Immature natural killer cell (primary cell): Measurements from ENCODE around the gene IL25. TPM values are rescaled to one million over a fixed set of nuclear protein-coding genes. Genes with fewer than 3 reads are reported as not detected.
"Not testable (repeated sequence)": the region's sequence is repeated elsewhere in the genome, so short reads cannot be mapped to it uniquely, and the experiment has no call there.

Experiments used
- DNase-seq, 3 donors: peaks; one replicate each; pipeline ENCODE4 v3.0.0; 2022; ENCODE audit warnings: mixed read lengths in 1 of 3
- H3K27ac Mint-ChIP-seq, 6 donors: one replicate each; pipeline ENCODE4 v1.8.0; 2020; ENCODE audit warnings: mixed read lengths in 6 of 6, mild to moderate bottlenecking in 5 of 6, inconsistent platforms in 4 of 6, moderate library complexity in 3 of 6
- H3K27me3 Mint-ChIP-seq, 3 donors: one replicate each; pipeline ENCODE4 v1.8.0; 2020 to 2021; ENCODE audit warnings: low read depth in 3 of 3, mild to moderate bottlenecking in 3 of 3, mixed read lengths in 3 of 3, moderate library complexity in 3 of 3, inconsistent platforms in 1 of 3
- H3K36me3 Mint-ChIP-seq, 3 donors: one replicate each; pipeline ENCODE4 v1.8.0; 2020; ENCODE audit warnings: mixed read lengths in 3 of 3, inconsistent platforms in 2 of 3, mild to moderate bottlenecking in 2 of 3
- H3K4me1 Mint-ChIP-seq, 2 donors: one replicate each; pipeline ENCODE4 v1.8.0; 2020; ENCODE audit warnings: inconsistent platforms in 2 of 2, mild to moderate bottlenecking in 2 of 2, mixed read lengths in 2 of 2, moderate library complexity in 1 of 2
- H3K4me3 Mint-ChIP-seq, 5 donors: one replicate each; pipeline ENCODE4 v1.8.0; 2020; ENCODE audit warnings: mild to moderate bottlenecking in 5 of 5, mixed read lengths in 5 of 5, inconsistent platforms in 3 of 5, moderate library complexity in 3 of 5
- H3K9me3 Mint-ChIP-seq, 6 donors: one replicate each; pipeline ENCODE4 v1.8.0; 2020; ENCODE audit warnings: mild to moderate bottlenecking in 6 of 6, mixed read lengths in 6 of 6, inconsistent platforms in 4 of 6, moderate library complexity in 3 of 6
- polyA plus RNA-seq, 3 donors: library from polyadenylated mRNA; unstranded; fragments of 300-500 nt; fragmentation: Illumina TruSeq; gene quantifications; one replicate each; pipeline ENCODE4 v1.2.3, GENCODE V29; 2021

IL25 gene
- polyA plus RNA-seq, 3 donors from 2014 or later: not detected

DNA sequence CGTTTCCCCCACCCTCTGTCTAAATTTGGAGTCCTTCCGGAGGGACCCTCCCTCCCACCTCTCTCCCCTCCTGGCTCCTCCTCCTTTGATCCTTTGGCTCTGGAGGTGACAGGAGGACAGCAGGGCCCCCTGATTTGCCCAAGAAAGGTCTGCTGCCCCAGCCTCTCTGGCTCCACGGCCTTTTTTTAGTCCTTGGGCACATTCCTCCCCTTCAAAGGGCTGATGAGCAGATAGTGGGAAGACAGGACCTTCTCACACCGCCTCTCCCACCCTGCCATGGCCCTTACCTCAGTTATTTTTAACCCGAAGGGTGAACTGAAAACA, 35.7 kb downstream of the IL25 start:
- H3K27me3 Mint-ChIP-seq: no peaks in the 10 kb centered on the region
- no peaks in the 10 kb centered on the region for H3K9me3 Mint-ChIP-seq
- no peak overlapping the region for H3K4me3 Mint-ChIP-seq
- H3K4me1 Mint-ChIP-seq: no peaks in the 10 kb centered on the region
- no peaks in the 10 kb centered on the region for H3K36me3 Mint-ChIP-seq
- H3K27ac Mint-ChIP-seq: no peak overlapping the region
- DNase-seq: no peak

DNA sequence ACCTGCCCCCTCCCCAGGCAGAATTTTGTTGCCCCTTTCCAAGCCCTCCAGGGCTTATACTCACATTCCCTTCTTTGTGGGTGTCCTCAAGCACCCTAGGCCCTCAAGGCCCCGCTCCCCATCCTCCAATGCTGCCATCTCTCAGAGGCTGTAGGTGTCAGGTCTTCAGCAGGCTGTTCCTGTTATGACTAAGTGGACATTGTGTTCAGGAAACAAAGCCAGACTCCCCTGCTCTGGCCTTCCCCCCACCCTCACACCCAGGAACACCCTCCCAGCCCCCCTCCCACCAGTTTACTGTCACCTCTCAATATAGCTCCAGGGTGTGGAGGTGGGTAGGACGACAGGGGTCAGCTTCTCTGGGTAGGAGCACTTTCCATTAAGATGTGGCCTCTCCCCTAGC, 36.9 kb downstream of the IL25 start:
- H3K4me3 Mint-ChIP-seq: no peak overlapping the region
- H3K9me3 Mint-ChIP-seq: no peaks in the 10 kb centered on the region
- H3K4me1 Mint-ChIP-seq: no peaks in the 10 kb centered on the region
- DNase-seq: no peak
- no peaks in the 10 kb centered on the region for H3K27me3 Mint-ChIP-seq
- H3K36me3 Mint-ChIP-seq: no peaks in the 10 kb centered on the region
- H3K27ac Mint-ChIP-seq: no peak overlapping the region

- no peak for DNase-seq
Observed at GRCh38 chr14:23409966-23410635, 37.5 kb downstream of the IL25 start.

GRCh38 chr14:23411563-23412525, 39.2 kb downstream of the IL25 start:
- H3K4me1 Mint-ChIP-seq: no peaks in the 10 kb centered on the region
- H3K27ac Mint-ChIP-seq: no peak overlapping the region
- no peaks in the 10 kb centered on the region for H3K36me3 Mint-ChIP-seq
- no peak overlapping the region for H3K4me3 Mint-ChIP-seq
- no peak for DNase-seq
- H3K9me3 Mint-ChIP-seq: no peaks in the 10 kb centered on the region
- no peaks in the 10 kb centered on the region for H3K27me3 Mint-ChIP-seq

More at GRCh38 chr14:23409966-23410635, 37.5 kb downstream of the IL25 start:
- no peaks in the 10 kb centered on the region for H3K36me3 Mint-ChIP-seq
- no peaks in the 10 kb centered on the region for H3K27me3 Mint-ChIP-seq
- H3K9me3 Mint-ChIP-seq: no peaks in the 10 kb centered on the region
- no peaks in the 10 kb centered on the region for H3K4me1 Mint-ChIP-seq
- no peak overlapping the region for H3K4me3 Mint-ChIP-seq
- no peak overlapping the region for H3K27ac Mint-ChIP-seq

- Mint-ChIP-seq H3K36me3 (no peaks in the 10 kb centered on the region), H3K4me3 (no peak overlapping the region), H3K9me3 (peaks cover 0 to 2% (median 0%) of the 10 kb centered on the region in 6 donors), H3K27me3 (no peaks in the 10 kb centered on the region), H3K27ac (no peak overlapping the region), H3K4me1 (no peaks in the 10 kb centered on the region)
- no peak for DNase-seq
Observed at GRCh38 chr14:23413681-23414080, 41.1 kb downstream of the IL25 start.

DNA sequence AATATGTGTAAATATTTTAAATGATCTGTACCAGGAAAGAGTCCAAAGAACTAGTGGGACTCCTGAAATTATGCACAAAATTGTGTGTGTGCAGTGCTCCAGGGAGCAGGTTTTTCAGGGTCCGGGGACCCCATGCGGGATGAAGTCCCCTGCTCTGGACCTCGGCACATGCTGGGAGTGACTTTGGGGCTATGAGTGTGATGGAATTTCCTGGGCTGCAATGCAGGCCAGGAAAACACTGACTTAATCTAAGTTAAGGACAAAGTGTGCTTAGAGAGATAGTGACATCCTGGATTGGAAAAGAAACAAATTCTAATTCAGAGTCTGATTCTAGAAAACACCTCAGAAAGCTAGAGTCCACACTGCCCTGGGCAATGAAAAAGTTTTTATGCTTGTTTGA, 41.6 kb downstream of the IL25 start:
- Mint-ChIP-seq H3K27me3 (no peaks in the 10 kb centered on the region), H3K36me3 (no peaks in the 10 kb centered on the region), H3K27ac (no peak overlapping the region), H3K4me3 (no peak overlapping the region), H3K9me3 (peaks cover 0 to 2% (median 0%) of the 10 kb centered on the region in 6 donors), H3K4me1 (no peaks in the 10 kb centered on the region)
- no peak for DNase-seq

GRCh38 chr14:23414906-23415820, 42.6 kb downstream of the IL25 start:
- H3K27ac Mint-ChIP-seq: no peak overlapping the region
- peaks cover 0 to 2% (median 0%) of the 10 kb centered on the region in 3 donors for H3K27me3 Mint-ChIP-seq
- no peak overlapping the region for H3K4me3 Mint-ChIP-seq

GRCh38 chr14:23415821-23416778, 43.5 kb downstream of the IL25 start:
- Mint-ChIP-seq H3K36me3 (no peaks in the 10 kb centered on the region), H3K4me1 (no peaks in the 10 kb centered on the region), H3K27ac (no peak overlapping the region), H3K4me3 (no peak overlapping the region), H3K9me3 (peaks cover 0 to 2% (median 0%) of the 10 kb centered on the region in 6 donors), H3K27me3 (peaks cover 0 to 5% (median 0%) of the 10 kb centered on the region in 3 donors)
- DNase-seq: no peak

More at GRCh38 chr14:23414906-23415820, 42.6 kb downstream of the IL25 start:
- DNase-seq: no peak
- Mint-ChIP-seq H3K36me3 (no peaks in the 10 kb centered on the region), H3K4me1 (no peaks in the 10 kb centered on the region), H3K9me3 (peaks cover 0 to 2% (median 0%) of the 10 kb centered on the region in 6 donors)

- Mint-ChIP-seq H3K27ac (no peak overlapping the region), H3K4me1 (no peaks in the 10 kb centered on the region), H3K9me3 (peaks cover 0 to 2% (median 0%) of the 10 kb centered on the region in 6 donors), H3K27me3 (peaks cover 0 to 5% (median 0%) of the 10 kb centered on the region in 3 donors), H3K4me3 (no peak overlapping the region), H3K36me3 (no peaks in the 10 kb centered on the region)
- DNase-seq: no peak
Observed at GRCh38 chr14:23416801-23417200, 44.2 kb downstream of the IL25 start.

DNA sequence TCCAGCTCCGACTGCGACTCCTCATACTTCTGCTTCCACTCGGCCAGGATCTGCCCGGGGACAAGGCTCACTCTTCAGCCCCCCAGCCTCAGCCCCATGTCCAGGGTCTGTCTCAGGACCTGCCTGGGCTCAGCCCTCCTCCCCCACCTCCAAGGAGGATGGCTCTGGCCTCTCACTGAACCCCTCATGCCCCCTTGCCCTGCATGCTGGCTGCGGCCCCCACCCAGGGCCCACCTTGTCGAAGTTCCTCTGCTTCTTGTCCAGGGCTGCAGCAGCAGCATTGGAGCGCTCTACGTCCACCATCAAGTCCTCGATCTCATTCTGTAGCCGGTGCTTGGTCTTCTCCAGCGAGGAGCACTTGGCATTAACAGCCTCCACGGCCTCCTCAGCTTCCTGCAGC, 44.7 kb downstream of the IL25 start:
- not testable (repeated sequence) for H3K36me3 Mint-ChIP-seq, H3K4me1 Mint-ChIP-seq, H3K9me3 Mint-ChIP-seq, H3K27ac Mint-ChIP-seq, H3K4me3 Mint-ChIP-seq, H3K27me3 Mint-ChIP-seq, DNase-seq

DNA sequence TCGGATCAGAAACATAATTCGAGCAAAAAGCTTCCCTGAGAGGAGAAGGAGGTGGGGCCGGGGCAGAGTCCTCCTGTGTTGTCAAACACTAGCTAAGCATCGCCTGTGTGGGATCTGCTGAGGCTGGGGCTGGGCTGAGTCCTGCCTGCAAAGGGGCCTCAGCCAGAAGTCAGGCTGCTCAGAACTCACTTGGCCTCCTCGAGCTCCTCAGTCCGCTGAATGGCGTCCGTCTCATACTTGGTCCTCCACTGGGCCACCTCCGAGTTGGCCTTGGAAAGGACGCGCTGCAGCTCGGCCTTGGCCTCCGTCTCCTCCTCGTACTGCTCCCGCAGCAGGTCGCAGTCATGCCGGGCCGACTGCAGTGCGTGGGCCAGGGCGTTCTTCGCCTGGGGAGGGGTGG, 45.4 kb downstream of the IL25 start:
- H3K27ac Mint-ChIP-seq: no peak overlapping the region

GRCh38 chr14:23419646-23420045, 47.0 kb downstream of the IL25 start:
- not testable (repeated sequence) for H3K4me3 Mint-ChIP-seq, H3K27ac Mint-ChIP-seq, H3K9me3 Mint-ChIP-seq, H3K36me3 Mint-ChIP-seq, H3K4me1 Mint-ChIP-seq, H3K27me3 Mint-ChIP-seq, DNase-seq

More for the DNA sequence above, 45.4 kb downstream of the IL25 start:
- Mint-ChIP-seq H3K4me3 (no peak overlapping the region), H3K36me3 (no peaks in the 10 kb centered on the region), H3K9me3 (peaks cover 0 to 2% (median 0%) of the 10 kb centered on the region in 6 donors), H3K4me1 (no peaks in the 10 kb centered on the region), H3K27me3 (peaks cover 0 to 5% (median 0%) of the 10 kb centered on the region in 3 donors)
- no peak for DNase-seq

DNA sequence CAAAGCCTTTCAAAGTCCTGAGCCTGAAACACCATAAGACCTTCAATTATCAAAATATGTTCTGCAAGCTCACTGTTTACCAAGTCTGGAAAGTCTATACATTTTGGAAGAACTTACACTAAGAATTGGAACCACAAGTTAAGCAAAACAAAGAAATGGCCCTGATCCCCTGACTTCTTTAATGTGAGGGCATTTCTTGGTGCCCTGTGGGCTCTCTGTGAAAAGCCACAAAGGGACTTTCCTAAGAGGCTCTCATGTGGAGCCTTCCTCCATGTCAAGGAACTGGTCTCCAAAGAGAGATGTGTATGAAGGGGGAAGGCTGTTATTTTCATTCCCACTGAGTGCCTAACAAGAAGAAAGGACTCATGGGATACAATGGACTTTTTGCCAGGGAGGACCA, 49.0 kb downstream of the IL25 start:
- no peaks in the 10 kb centered on the region for H3K4me1 Mint-ChIP-seq
- H3K27ac Mint-ChIP-seq: no peak overlapping the region
- H3K36me3 Mint-ChIP-seq: no peaks in the 10 kb centered on the region
- no peak overlapping the region for H3K4me3 Mint-ChIP-seq
- peaks cover 0 to 5% (median 0%) of the 10 kb centered on the region in 3 donors for H3K27me3 Mint-ChIP-seq
- DNase-seq: no peak
- peaks cover 0 to 2% (median 0%) of the 10 kb centered on the region in 6 donors for H3K9me3 Mint-ChIP-seq
